H1 (cell line): ENCODE data around the gene RHOXF2. TPM values are rescaled to one million over a fixed set of nuclear protein-coding genes. Genes with fewer than 3 reads are reported as not detected.

Experiments
- JUND ChIP-seq: IDR thresholded peaks from 2 replicates; pipeline ENCODE4 v1.6.1; 2011; ENCODE audit warnings: mild to moderate bottlenecking, improper control_type of control experiment, low read length
- MAFK ChIP-seq: IDR thresholded peaks from 2 replicates; pipeline ENCODE4 v1.6.1; 2012; ENCODE audit warnings: low read depth, mild to moderate bottlenecking, improper control_type of control experiment, low read length
- polyA plus RNA-seq, 7 experiments: library from polyadenylated mRNA; depleted of rRNA in 3 of 7; stranded (reverse) in 5 of 7; unstranded in 2 of 7; fragments of >200 nt in 5 of 7; fragments of 200-250 nt in 2 of 7; gene quantifications; 1 replicate in 5 of 7; 2 replicates in 1 of 7; 4 replicates in 1 of 7; pipeline versions ENCODE4 v1.2.1 to v1.2.3, GENCODE V29; 2011 to 2013; ENCODE audit warnings: missing spikeins in 2 of 7, mixed read lengths in 2 of 7
- total RNA-seq: library from RNA; stranded (reverse); fragmentation: NEBNext Ultra II Directional; extraction: Animal tissue kit (Norgen Biotek cat#: 25700); gene quantifications from 2 replicates; pipeline ENCODE4 v1.2.1, GENCODE V29; 2021
- TF ChIP-seq, protein P1 (sequence below): fragments of 300-600 bp; sonication (generic); IDR thresholded peaks from 2 replicates; pipeline ENCODE4 v1.7.1; 2012; ENCODE audit warnings: low read length, moderate library complexity, mild to moderate bottlenecking, inconsistent platforms; ENCODE audit not compliant: insufficient replicate concordance

RHOXF2 gene
- total and polyA plus RNA-seq, 2 of the 8 experiments (the other 6 are each of a cell fraction or from before 2014, with no cell fraction given): not detected

- TF ChIP-seq, protein P1, sequence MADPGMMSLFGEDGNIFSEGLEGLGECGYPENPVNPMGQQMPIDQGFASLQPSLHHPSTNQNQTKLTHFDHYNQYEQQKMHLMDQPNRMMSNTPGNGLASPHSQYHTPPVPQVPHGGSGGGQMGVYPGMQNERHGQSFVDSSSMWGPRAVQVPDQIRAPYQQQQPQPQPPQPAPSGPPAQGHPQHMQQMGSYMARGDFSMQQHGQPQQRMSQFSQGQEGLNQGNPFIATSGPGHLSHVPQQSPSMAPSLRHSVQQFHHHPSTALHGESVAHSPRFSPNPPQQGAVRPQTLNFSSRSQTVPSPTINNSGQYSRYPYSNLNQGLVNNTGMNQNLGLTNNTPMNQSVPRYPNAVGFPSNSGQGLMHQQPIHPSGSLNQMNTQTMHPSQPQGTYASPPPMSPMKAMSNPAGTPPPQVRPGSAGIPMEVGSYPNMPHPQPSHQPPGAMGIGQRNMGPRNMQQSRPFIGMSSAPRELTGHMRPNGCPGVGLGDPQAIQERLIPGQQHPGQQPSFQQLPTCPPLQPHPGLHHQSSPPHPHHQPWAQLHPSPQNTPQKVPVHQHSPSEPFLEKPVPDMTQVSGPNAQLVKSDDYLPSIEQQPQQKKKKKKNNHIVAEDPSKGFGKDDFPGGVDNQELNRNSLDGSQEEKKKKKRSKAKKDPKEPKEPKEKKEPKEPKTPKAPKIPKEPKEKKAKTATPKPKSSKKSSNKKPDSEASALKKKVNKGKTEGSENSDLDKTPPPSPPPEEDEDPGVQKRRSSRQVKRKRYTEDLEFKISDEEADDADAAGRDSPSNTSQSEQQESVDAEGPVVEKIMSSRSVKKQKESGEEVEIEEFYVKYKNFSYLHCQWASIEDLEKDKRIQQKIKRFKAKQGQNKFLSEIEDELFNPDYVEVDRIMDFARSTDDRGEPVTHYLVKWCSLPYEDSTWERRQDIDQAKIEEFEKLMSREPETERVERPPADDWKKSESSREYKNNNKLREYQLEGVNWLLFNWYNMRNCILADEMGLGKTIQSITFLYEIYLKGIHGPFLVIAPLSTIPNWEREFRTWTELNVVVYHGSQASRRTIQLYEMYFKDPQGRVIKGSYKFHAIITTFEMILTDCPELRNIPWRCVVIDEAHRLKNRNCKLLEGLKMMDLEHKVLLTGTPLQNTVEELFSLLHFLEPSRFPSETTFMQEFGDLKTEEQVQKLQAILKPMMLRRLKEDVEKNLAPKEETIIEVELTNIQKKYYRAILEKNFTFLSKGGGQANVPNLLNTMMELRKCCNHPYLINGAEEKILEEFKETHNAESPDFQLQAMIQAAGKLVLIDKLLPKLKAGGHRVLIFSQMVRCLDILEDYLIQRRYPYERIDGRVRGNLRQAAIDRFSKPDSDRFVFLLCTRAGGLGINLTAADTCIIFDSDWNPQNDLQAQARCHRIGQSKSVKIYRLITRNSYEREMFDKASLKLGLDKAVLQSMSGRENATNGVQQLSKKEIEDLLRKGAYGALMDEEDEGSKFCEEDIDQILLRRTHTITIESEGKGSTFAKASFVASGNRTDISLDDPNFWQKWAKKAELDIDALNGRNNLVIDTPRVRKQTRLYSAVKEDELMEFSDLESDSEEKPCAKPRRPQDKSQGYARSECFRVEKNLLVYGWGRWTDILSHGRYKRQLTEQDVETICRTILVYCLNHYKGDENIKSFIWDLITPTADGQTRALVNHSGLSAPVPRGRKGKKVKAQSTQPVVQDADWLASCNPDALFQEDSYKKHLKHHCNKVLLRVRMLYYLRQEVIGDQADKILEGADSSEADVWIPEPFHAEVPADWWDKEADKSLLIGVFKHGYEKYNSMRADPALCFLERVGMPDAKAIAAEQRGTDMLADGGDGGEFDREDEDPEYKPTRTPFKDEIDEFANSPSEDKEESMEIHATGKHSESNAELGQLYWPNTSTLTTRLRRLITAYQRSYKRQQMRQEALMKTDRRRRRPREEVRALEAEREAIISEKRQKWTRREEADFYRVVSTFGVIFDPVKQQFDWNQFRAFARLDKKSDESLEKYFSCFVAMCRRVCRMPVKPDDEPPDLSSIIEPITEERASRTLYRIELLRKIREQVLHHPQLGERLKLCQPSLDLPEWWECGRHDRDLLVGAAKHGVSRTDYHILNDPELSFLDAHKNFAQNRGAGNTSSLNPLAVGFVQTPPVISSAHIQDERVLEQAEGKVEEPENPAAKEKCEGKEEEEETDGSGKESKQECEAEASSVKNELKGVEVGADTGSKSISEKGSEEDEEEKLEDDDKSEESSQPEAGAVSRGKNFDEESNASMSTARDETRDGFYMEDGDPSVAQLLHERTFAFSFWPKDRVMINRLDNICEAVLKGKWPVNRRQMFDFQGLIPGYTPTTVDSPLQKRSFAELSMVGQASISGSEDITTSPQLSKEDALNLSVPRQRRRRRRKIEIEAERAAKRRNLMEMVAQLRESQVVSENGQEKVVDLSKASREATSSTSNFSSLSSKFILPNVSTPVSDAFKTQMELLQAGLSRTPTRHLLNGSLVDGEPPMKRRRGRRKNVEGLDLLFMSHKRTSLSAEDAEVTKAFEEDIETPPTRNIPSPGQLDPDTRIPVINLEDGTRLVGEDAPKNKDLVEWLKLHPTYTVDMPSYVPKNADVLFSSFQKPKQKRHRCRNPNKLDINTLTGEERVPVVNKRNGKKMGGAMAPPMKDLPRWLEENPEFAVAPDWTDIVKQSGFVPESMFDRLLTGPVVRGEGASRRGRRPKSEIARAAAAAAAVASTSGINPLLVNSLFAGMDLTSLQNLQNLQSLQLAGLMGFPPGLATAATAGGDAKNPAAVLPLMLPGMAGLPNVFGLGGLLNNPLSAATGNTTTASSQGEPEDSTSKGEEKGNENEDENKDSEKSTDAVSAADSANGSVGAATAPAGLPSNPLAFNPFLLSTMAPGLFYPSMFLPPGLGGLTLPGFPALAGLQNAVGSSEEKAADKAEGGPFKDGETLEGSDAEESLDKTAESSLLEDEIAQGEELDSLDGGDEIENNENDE: no peak
- TF ChIP-seq MAFK (no peak), JUND (no peak)
Measured at GRCh38 chrX:120115438-120115963, 42.9 kb upstream of the RHOXF2 start, which contains the start of gene RHOXF1 (continued).
